Fibroblast of lung (primary cell): Measurements from ENCODE around the gene HYAL2. TPM values are rescaled to one million over a fixed set of nuclear protein-coding genes. Genes with fewer than 3 reads are reported as not detected.
"Not testable (repeated sequence)": the region's sequence is repeated elsewhere in the genome, so short reads cannot be mapped to it uniquely, and the experiment has no call there.

Experiments
- DNase-seq, 2 donors: peaks; one replicate each; pipeline versions ENCODE4 v3.0.0 to v3.0.0-alpha.2; 2010; ENCODE audit warnings: low read depth in 2 of 2
- H2AFZ ChIP-seq: 2 replicates; pipeline ENCODE4 v1.5.1; 2012; ENCODE audit warnings: low read length, control low read depth, inconsistent platforms
- H3K27ac ChIP-seq: 2 replicates; pipeline ENCODE4 v1.5.1; 2011; ENCODE audit warnings: low read length, control low read depth; ENCODE audit not compliant: insufficient read depth
- H3K27me3 ChIP-seq: 2 replicates; pipeline ENCODE4 v1.5.1; 2011; ENCODE audit warnings: mild to moderate bottlenecking, low read length; ENCODE audit not compliant: control insufficient read depth, insufficient read depth
- H3K36me3 ChIP-seq: 2 replicates; pipeline ENCODE4 v1.5.1; 2011; ENCODE audit warnings: low read length; ENCODE audit not compliant: control insufficient read depth, insufficient read depth
- H3K4me1 ChIP-seq: 2 replicates; pipeline ENCODE4 v1.5.1; 2011; ENCODE audit warnings: low read length; ENCODE audit not compliant: control insufficient read depth, insufficient read depth; ENCODE audit errors: extremely low read depth
- H3K4me2 ChIP-seq: 2 replicates; pipeline ENCODE4 v1.5.1; 2011; ENCODE audit warnings: low read length, control low read depth; ENCODE audit not compliant: insufficient read depth; ENCODE audit errors: extremely low read depth
- H3K4me3 ChIP-seq, 4 experiments: fragments of 200-600 bp in 1 of 4; sonication (generic) in 1 of 4; replicated peaks in 1 of 4; 2 replicates each; pipeline ENCODE4 v1.5.1; 2011 to 2016; ENCODE audit warnings: low read length in 4 of 4, low read depth in 3 of 4, mild to moderate bottlenecking in 3 of 4, control low read depth in 2 of 4, inconsistent platforms in 1 of 4, mixed read lengths in 1 of 4; ENCODE audit not compliant: insufficient read depth in 1 of 4; ENCODE audit errors: control extremely low read depth in 1 of 4
- H3K79me2 ChIP-seq: 2 replicates; pipeline ENCODE4 v1.5.1; 2012; ENCODE audit warnings: mild to moderate bottlenecking, low read length, inconsistent platforms; ENCODE audit not compliant: control insufficient read depth, insufficient read depth
- H3K9ac ChIP-seq: 2 replicates; pipeline ENCODE4 v1.5.1; 2011; ENCODE audit warnings: mild to moderate bottlenecking, low read length, control low read depth; ENCODE audit not compliant: insufficient read depth
- H3K9me3 ChIP-seq: 2 replicates; pipeline ENCODE4 v1.5.1; 2012; ENCODE audit warnings: low read depth, low read length; ENCODE audit not compliant: control insufficient read depth, insufficient read depth
- H4K20me1 ChIP-seq: 2 replicates; pipeline ENCODE4 v1.5.1; 2011; ENCODE audit warnings: low read length; ENCODE audit not compliant: control insufficient read depth, insufficient read depth; ENCODE audit errors: extremely low read depth
- EZH2 ChIP-seq: IDR thresholded peaks from 2 replicates; pipeline ENCODE4 v1.5.1; 2012; ENCODE audit warnings: low read length, control low read depth, mild to moderate bottlenecking; ENCODE audit errors: missing control alignments
- polyA plus RNA-seq, 2 donors: library from polyadenylated mRNA; depleted of rRNA in 1 of 2; stranded (reverse) in 1 of 2; unstranded in 1 of 2; fragments of >200 nt; gene quantifications; 2 replicates each; pipeline ENCODE4 v1.2.1, GENCODE V29; 2011 to 2012; ENCODE audit warnings: missing spikeins in 1 of 2
- total RNA-seq: library from RNA; depleted of rRNA; stranded (reverse); fragments of >200 nt; gene quantifications from 2 replicates; pipeline ENCODE4 v1.2.1, GENCODE V29; 2014
- TF ChIP-seq, protein P1 (sequence below), 2 donors: IDR thresholded peaks in 1 of 2; conservative IDR thresholded peaks in 1 of 2; 1 replicate in 1 of 2; 2 replicates in 1 of 2; pipeline ENCODE4 v1.5.1; 2011 to 2012; ENCODE audit warnings: low read length in 2 of 2, control low read depth in 1 of 2, inconsistent platforms in 1 of 2, low read depth in 1 of 2, mild to moderate bottlenecking in 1 of 2

The HYAL2 gene
- total and polyA plus RNA-seq, 2 donors (not counting 1 experiment from before 2014, with no cell fraction given) = 35.1 to 52.5 TPM

- H3K4me3 ChIP-seq = no peak overlapping the region
- no peak overlapping the region for H3K9ac ChIP-seq
- no peaks in the 10 kb centered on the region for H3K27me3 ChIP-seq
- no peaks in the 10 kb centered on the region for H4K20me1 ChIP-seq
- no peaks in the 10 kb centered on the region for H3K9me3 ChIP-seq
- H3K4me2 ChIP-seq = no peak overlapping the region
- no peak overlapping the region for H2AFZ ChIP-seq
- no peaks in the 10 kb centered on the region for H3K79me2 ChIP-seq
- no peaks in the 10 kb centered on the region for H3K36me3 ChIP-seq
- DNase-seq = peak; percentile 47 to 67
- TF ChIP-seq, protein P1, sequence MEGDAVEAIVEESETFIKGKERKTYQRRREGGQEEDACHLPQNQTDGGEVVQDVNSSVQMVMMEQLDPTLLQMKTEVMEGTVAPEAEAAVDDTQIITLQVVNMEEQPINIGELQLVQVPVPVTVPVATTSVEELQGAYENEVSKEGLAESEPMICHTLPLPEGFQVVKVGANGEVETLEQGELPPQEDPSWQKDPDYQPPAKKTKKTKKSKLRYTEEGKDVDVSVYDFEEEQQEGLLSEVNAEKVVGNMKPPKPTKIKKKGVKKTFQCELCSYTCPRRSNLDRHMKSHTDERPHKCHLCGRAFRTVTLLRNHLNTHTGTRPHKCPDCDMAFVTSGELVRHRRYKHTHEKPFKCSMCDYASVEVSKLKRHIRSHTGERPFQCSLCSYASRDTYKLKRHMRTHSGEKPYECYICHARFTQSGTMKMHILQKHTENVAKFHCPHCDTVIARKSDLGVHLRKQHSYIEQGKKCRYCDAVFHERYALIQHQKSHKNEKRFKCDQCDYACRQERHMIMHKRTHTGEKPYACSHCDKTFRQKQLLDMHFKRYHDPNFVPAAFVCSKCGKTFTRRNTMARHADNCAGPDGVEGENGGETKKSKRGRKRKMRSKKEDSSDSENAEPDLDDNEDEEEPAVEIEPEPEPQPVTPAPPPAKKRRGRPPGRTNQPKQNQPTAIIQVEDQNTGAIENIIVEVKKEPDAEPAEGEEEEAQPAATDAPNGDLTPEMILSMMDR (conservative IDR thresholded peaks at IDR 0.05 in 1 of 2, IDR thresholded peaks at IDR 0.05 in 1 of 2; ENCODE audit: low read depth in 1 of 2, low read length in 2 of 2) = peak; percentile 55 to 72
- no peak for TF ChIP-seq EZH2
- H3K4me1 ChIP-seq = peaks cover 23% of the 10 kb centered on the region
- no peak overlapping the region for H3K27ac ChIP-seq
These were observed 48.0 kb downstream of the HYAL2 start for GRCh38 chr3:50274371-50275104.

GRCh38 chr3:50273689-50274065 is 48.9 kb downstream of the HYAL2 start:
- H3K27ac ChIP-seq = no peak overlapping the region
- no peaks in the 10 kb centered on the region for H4K20me1 ChIP-seq
- no peaks in the 10 kb centered on the region for H3K9me3 ChIP-seq
- no peak for DNase-seq
- peaks cover 31% of the 10 kb centered on the region for H3K4me1 ChIP-seq
- H3K36me3 ChIP-seq = no peaks in the 10 kb centered on the region
- no peak overlapping the region for H3K9ac ChIP-seq
- H3K79me2 ChIP-seq = no peaks in the 10 kb centered on the region
- TF ChIP-seq, protein P1 (conservative IDR thresholded peaks at IDR 0.05 in 1 of 2, IDR thresholded peaks at IDR 0.05 in 1 of 2; ENCODE audit: low read depth in 1 of 2, low read length in 2 of 2) = no peak
- TF ChIP-seq EZH2 = no peak
- H2AFZ ChIP-seq = no peak overlapping the region
- no peak overlapping the region for H3K4me2 ChIP-seq
- no peaks in the 10 kb centered on the region for H3K27me3 ChIP-seq
- no peak overlapping the region for H3K4me3 ChIP-seq

DNA sequence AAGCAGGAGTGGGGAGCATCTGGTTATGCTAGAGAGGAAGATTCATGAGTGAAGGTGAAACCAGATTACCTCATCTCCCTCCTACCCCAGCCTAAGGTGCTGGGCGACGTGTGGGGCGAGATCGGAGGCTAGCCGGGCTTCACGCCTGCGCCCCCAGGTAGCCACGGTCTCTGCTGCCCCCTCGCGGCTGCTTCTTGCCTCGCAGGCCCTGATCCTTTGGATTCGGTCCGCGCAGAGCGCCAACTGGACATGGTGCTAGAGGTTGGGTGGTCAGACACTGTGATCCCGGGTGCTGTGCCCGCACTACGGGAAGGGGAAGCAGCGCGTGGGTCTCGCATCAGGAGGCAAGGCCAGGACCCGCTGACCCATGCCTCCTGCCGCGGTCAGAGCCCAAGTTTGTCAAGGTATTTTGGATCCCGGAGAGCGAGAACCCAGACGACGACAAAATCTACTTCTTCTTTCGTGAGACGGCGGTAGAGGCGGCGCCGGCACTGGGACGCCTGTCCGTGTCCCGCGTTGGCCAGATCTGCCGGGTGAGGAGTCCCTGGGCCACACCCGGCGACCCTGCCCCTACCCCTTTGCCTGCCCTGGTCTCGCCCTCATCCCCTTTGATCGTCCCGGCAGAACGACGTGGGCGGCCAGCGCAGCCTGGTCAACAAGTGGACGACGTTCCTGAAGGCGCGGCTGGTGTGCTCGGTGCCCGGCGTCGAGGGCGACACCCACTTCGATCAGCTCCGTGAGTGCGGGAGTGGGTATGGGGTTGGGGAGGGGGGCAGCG is 49.4 kb downstream of the HYAL2 start:
- peak overlapping the region; percentile 69 for H2AFZ ChIP-seq
- no peak overlapping the region for H3K27ac ChIP-seq
- peak overlapping the region; percentile 75 for H3K4me2 ChIP-seq
- peaks cover 37% of the 10 kb centered on the region for H3K4me1 ChIP-seq
- H3K79me2 ChIP-seq = no peaks in the 10 kb centered on the region
- H3K36me3 ChIP-seq = no peaks in the 10 kb centered on the region
- H3K4me3 ChIP-seq = peak overlapping the region in 3 of 4 experiments; percentile 28 to 40 (median 40)
- peak; percentile 53 to 66 for DNase-seq
- H3K9ac ChIP-seq = no peak overlapping the region
- TF ChIP-seq EZH2 = peak; percentile 47
- TF ChIP-seq, protein P1 (conservative IDR thresholded peaks at IDR 0.05 in 1 of 2, IDR thresholded peaks at IDR 0.05 in 1 of 2; ENCODE audit: low read depth in 1 of 2, low read length in 2 of 2) = peak; percentile 93
- H3K9me3 ChIP-seq = no peaks in the 10 kb centered on the region
- no peaks in the 10 kb centered on the region for H4K20me1 ChIP-seq
- no peaks in the 10 kb centered on the region for H3K27me3 ChIP-seq

- DNase-seq, H3K27ac ChIP-seq, H3K27me3 ChIP-seq, H4K20me1 ChIP-seq, H3K9me3 ChIP-seq, H3K79me2 ChIP-seq, H3K4me3 ChIP-seq, H2AFZ ChIP-seq, H3K36me3 ChIP-seq, H3K9ac ChIP-seq: not testable (repeated sequence)
- Histone ChIP-seq H3K4me1 (peaks cover 42% of the 10 kb centered on the region), H3K4me2 (peak overlapping the region; percentile 75)
These were observed 50.0 kb downstream of the HYAL2 start for GRCh38 chr3:50272538-50272910.
